Measurements from ENCODE around the gene GRIK4.

GRIK4 gene

GRCh38 chr11:120652705-120653335 lies 141.3 kb downstream of the GRIK4 start:
- Histone ChIP-seq H3K36me3 (ENCODE audit: insufficient read depth, insufficient read length, low read length) (no peaks in the 10 kb centered on the region), H3K4me3 (ENCODE audit: insufficient read length, low read depth) (no peak overlapping the region), H3K4me1 (ENCODE audit: insufficient read depth, insufficient read length) (no peaks in the 10 kb centered on the region), H3K9me3 (ENCODE audit: insufficient read depth, low read length) (peaks cover 7% of the 10 kb centered on the region; the same call in 1 of the 2 replicates), H3K27me3 (ENCODE audit: insufficient read depth, insufficient read length) (peaks cover 75% of the 10 kb centered on the region), H3K9ac (ENCODE audit: insufficient read length, low read depth) (no peak overlapping the region)
- TF ChIP-seq ZNF274 (IDR thresholded peaks at IDR 0.05; ENCODE audit: low read depth, low read length) (no peak), YY1 (IDR thresholded peaks at IDR 0.05; ENCODE audit: insufficient read depth, insufficient read length) (no peak), SUZ12 (IDR thresholded peaks at IDR 0.05; ENCODE audit: extremely low read depth, insufficient read depth, insufficient read length) (no peak)
- no peak for DNase-seq (ENCODE audit: low read depth, low spot score)

GRCh38 chr11:120655589-120655988 lies 144.0 kb downstream of the GRIK4 start:
- no peak for DNase-seq (ENCODE audit: low read depth, low spot score)
- TF ChIP-seq YY1 (IDR thresholded peaks at IDR 0.05; ENCODE audit: insufficient read depth, insufficient read length) (no peak), SUZ12 (IDR thresholded peaks at IDR 0.05; ENCODE audit: extremely low read depth, insufficient read depth, insufficient read length) (no peak), ZNF274 (IDR thresholded peaks at IDR 0.05; ENCODE audit: low read depth, low read length) (no peak)

GRCh38 chr11:120657306-120658070 lies 145.9 kb downstream of the GRIK4 start:
- H3K36me3 ChIP-seq (ENCODE audit: insufficient read depth, insufficient read length, low read length): no peaks in the 10 kb centered on the region
- no peak overlapping the region for H3K4me3 ChIP-seq (ENCODE audit: insufficient read length, low read depth)
- no peak overlapping the region for H3K9ac ChIP-seq (ENCODE audit: insufficient read length, low read depth)
- H3K9me3 ChIP-seq (ENCODE audit: insufficient read depth, low read length): peaks cover 7% of the 10 kb centered on the region; the same call in 1 of the 2 replicates
- TF ChIP-seq SUZ12 (IDR thresholded peaks at IDR 0.05; ENCODE audit: extremely low read depth, insufficient read depth, insufficient read length) (no peak), YY1 (IDR thresholded peaks at IDR 0.05; ENCODE audit: insufficient read depth, insufficient read length) (no peak), ZNF274 (IDR thresholded peaks at IDR 0.05; ENCODE audit: low read depth, low read length) (no peak)
- no peak for DNase-seq (ENCODE audit: low read depth, low spot score)
- peaks cover 2% of the 10 kb centered on the region for H3K4me1 ChIP-seq (ENCODE audit: insufficient read depth, insufficient read length)
- peaks cover 32% of the 10 kb centered on the region for H3K27me3 ChIP-seq (ENCODE audit: insufficient read depth, insufficient read length)

More at GRCh38 chr11:120655589-120655988, 144.0 kb downstream of the GRIK4 start:
- Histone ChIP-seq H3K9me3 (ENCODE audit: insufficient read depth, low read length) (peaks cover 7% of the 10 kb centered on the region; the same call in 1 of the 2 replicates), H3K27me3 (ENCODE audit: insufficient read depth, insufficient read length) (peaks cover 51% of the 10 kb centered on the region), H3K36me3 (ENCODE audit: insufficient read depth, insufficient read length, low read length) (no peaks in the 10 kb centered on the region), H3K9ac (ENCODE audit: insufficient read length, low read depth) (no peak overlapping the region), H3K4me1 (ENCODE audit: insufficient read depth, insufficient read length) (peaks cover 2% of the 10 kb centered on the region), H3K4me3 (ENCODE audit: insufficient read length, low read depth) (no peak overlapping the region)

GRCh38 chr11:120658071-120658423 lies 146.5 kb downstream of the GRIK4 start:
- H3K27me3 ChIP-seq (ENCODE audit: insufficient read depth, insufficient read length): peaks cover 26% of the 10 kb centered on the region
- H3K9ac ChIP-seq (ENCODE audit: insufficient read length, low read depth): no peak overlapping the region
- H3K4me3 ChIP-seq (ENCODE audit: insufficient read length, low read depth): no peak overlapping the region
- DNase-seq (ENCODE audit: low read depth, low spot score): no peak
- no peaks in the 10 kb centered on the region for H3K36me3 ChIP-seq (ENCODE audit: insufficient read depth, insufficient read length, low read length)
- TF ChIP-seq ZNF274 (IDR thresholded peaks at IDR 0.05; ENCODE audit: low read depth, low read length) (no peak), YY1 (IDR thresholded peaks at IDR 0.05; ENCODE audit: insufficient read depth, insufficient read length) (no peak), SUZ12 (IDR thresholded peaks at IDR 0.05; ENCODE audit: extremely low read depth, insufficient read depth, insufficient read length) (no peak)
- peaks cover 3% of the 10 kb centered on the region; the same call in 1 of the 2 replicates for H3K9me3 ChIP-seq (ENCODE audit: insufficient read depth, low read length)
- peaks cover 2% of the 10 kb centered on the region for H3K4me1 ChIP-seq (ENCODE audit: insufficient read depth, insufficient read length)

GRCh38 chr11:120659076-120659475 lies 147.5 kb downstream of the GRIK4 start:
- H3K9ac ChIP-seq (ENCODE audit: insufficient read length, low read depth): no peak overlapping the region
- H3K27me3 ChIP-seq (ENCODE audit: insufficient read depth, insufficient read length): peaks cover 16% of the 10 kb centered on the region
- no peaks in the 10 kb centered on the region for H3K36me3 ChIP-seq (ENCODE audit: insufficient read depth, insufficient read length, low read length)
- no peaks in the 10 kb centered on the region for H3K9me3 ChIP-seq (ENCODE audit: insufficient read depth, low read length)
- H3K4me1 ChIP-seq (ENCODE audit: insufficient read depth, insufficient read length): peaks cover 2% of the 10 kb centered on the region
- H3K4me3 ChIP-seq (ENCODE audit: insufficient read length, low read depth): no peak overlapping the region
- no peak for DNase-seq (ENCODE audit: low read depth, low spot score)
- TF ChIP-seq ZNF274 (IDR thresholded peaks at IDR 0.05; ENCODE audit: low read depth, low read length) (no peak), SUZ12 (IDR thresholded peaks at IDR 0.05; ENCODE audit: extremely low read depth, insufficient read depth, insufficient read length) (no peak), YY1 (IDR thresholded peaks at IDR 0.05; ENCODE audit: insufficient read depth, insufficient read length) (no peak)

GRCh38 chr11:120660024-120660565 lies 148.5 kb downstream of the GRIK4 start:
- Histone ChIP-seq H3K9ac (ENCODE audit: insufficient read length, low read depth) (no peak overlapping the region), H3K9me3 (ENCODE audit: insufficient read depth, low read length) (no peaks in the 10 kb centered on the region), H3K4me1 (ENCODE audit: insufficient read depth, insufficient read length) (peaks cover 2% of the 10 kb centered on the region), H3K36me3 (ENCODE audit: insufficient read depth, insufficient read length, low read length) (no peaks in the 10 kb centered on the region), H3K4me3 (ENCODE audit: insufficient read length, low read depth) (no peak overlapping the region), H3K27me3 (ENCODE audit: insufficient read depth, insufficient read length) (peaks cover 12% of the 10 kb centered on the region)
- peak; percentile 32 for DNase-seq (ENCODE audit: low read depth, low spot score)
- TF ChIP-seq ZNF274 (IDR thresholded peaks at IDR 0.05; ENCODE audit: low read depth, low read length) (no peak), YY1 (IDR thresholded peaks at IDR 0.05; ENCODE audit: insufficient read depth, insufficient read length) (no peak), SUZ12 (IDR thresholded peaks at IDR 0.05; ENCODE audit: extremely low read depth, insufficient read depth, insufficient read length) (no peak)

All from NT2/D1 (cell line).